Body of pancreas (tissue), 4 donors: ENCODE measurements around the gene GLDN. TPM values are rescaled to one million over a fixed set of nuclear protein-coding genes. Genes with fewer than 3 reads are reported as not detected.

ENCODE experiments used
- ATAC-seq: fragments of 150-250 bp; one replicate; pipeline ENCODE4 v1.9.1; 2016
- DNase-seq, 4 donors: peaks; one replicate each; pipeline ENCODE4 v3.0.0-alpha.2; 2019
- H3K27ac ChIP-seq, 4 donors: fragments of 200-600 bp; sonication (generic); 1 replicate in 3 of 4; 2 replicates in 1 of 4; pipeline versions ENCODE4 v1.5.1 to v1.6.1; 2016 to 2019; ENCODE audit warnings: mild to moderate bottlenecking in 1 of 4, mixed read lengths in 1 of 4, moderate library complexity in 1 of 4
- H3K27me3 ChIP-seq, 2 donors: fragments of 200-600 bp; sonication (generic); one replicate each; pipeline ENCODE4 v1.6.0; 2016; ENCODE audit warnings: mild to moderate bottlenecking in 1 of 2
- H3K36me3 ChIP-seq, 2 donors: fragments of 200-600 bp; sonication (generic); replicated peaks in 1 of 2; 2 replicates each; pipeline ENCODE4 v1.5.1; 2016; ENCODE audit warnings: low read depth in 2 of 2; ENCODE audit not compliant: insufficient read depth in 1 of 2
- H3K4me1 ChIP-seq: fragments of 200-600 bp; sonication (generic); one replicate; pipeline ENCODE4 v1.6.0; 2016
- H3K4me3 ChIP-seq, 2 donors: fragments of 200-600 bp; sonication (generic); 1 replicate in 1 of 2; 2 replicates in 1 of 2; pipeline ENCODE4 v1.5.1; 2016 to 2019
- H3K9me3 ChIP-seq, 3 donors: fragments of 200-600 bp; sonication (generic); 1 replicate in 2 of 3; 2 replicates in 1 of 3; pipeline ENCODE4 v1.5.1; 2016
- POLR2A ChIP-seq, 3 donors: fragments of 450-650 bp; IDR thresholded peaks; one replicate each; pipeline ENCODE4 v1.6.1; 2016; ENCODE audit warnings: antibody characterized with exemption in 3 of 3, mild to moderate bottlenecking in 2 of 3
- WGBS, 2 donors: methylation state at CpG; one replicate each; pipeline ENCODE4 v1.1.5; 2017; 5-methylcytosine and 5-hydroxymethylcytosine counted together
- intact Hi-C: fragments of 100-400 bp; cut with DNase I; formaldehyde crosslinking; loops from one replicate; pipeline ENCODE4 v1.15.1; 2023
- total RNA-seq, 2 donors: library from RNA; depleted of rRNA; stranded (reverse); fragments of >200 nt; gene quantifications; one replicate each; pipeline ENCODE4 v1.1.0, GENCODE V29; 2016
- TF ChIP-seq, protein P1 (sequence below), 7 experiments: fragments of 450-650 bp in 4 of 7; fragments of 200-600 bp in 3 of 7; sonication (generic) in 3 of 7; IDR thresholded peaks; one replicate each; pipeline ENCODE4 v1.5.1; 2016 to 2019; ENCODE audit warnings: antibody characterized with exemption in 7 of 7

Gene GLDN
- total RNA-seq, 2 donors from 2014 or later = 2.6 to 5.6 TPM

DNA sequence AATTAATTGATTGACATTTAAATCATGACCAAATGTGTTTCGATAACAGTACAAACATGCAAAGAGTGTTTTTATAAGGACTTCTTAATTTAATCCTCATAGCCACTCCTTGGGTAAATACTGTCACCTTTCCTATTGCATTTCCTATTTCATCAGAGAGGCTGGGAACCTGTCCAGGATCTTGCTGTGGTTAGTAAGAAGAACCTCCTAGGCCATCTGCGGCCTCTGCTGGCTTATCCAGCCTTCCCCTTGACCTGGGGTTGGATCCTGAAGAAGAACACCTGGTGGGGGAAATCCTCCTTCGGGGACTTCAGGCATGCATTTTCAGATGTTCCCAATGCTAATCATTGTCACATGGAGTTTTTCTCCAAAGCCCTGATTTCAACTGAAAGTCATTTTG, 25.5 kb downstream of the GLDN start:
- TF ChIP-seq, protein P1, sequence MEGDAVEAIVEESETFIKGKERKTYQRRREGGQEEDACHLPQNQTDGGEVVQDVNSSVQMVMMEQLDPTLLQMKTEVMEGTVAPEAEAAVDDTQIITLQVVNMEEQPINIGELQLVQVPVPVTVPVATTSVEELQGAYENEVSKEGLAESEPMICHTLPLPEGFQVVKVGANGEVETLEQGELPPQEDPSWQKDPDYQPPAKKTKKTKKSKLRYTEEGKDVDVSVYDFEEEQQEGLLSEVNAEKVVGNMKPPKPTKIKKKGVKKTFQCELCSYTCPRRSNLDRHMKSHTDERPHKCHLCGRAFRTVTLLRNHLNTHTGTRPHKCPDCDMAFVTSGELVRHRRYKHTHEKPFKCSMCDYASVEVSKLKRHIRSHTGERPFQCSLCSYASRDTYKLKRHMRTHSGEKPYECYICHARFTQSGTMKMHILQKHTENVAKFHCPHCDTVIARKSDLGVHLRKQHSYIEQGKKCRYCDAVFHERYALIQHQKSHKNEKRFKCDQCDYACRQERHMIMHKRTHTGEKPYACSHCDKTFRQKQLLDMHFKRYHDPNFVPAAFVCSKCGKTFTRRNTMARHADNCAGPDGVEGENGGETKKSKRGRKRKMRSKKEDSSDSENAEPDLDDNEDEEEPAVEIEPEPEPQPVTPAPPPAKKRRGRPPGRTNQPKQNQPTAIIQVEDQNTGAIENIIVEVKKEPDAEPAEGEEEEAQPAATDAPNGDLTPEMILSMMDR (IDR thresholded peaks at IDR 0.05) = peak in 1 of 7 experiments; percentile 5
- TF ChIP-seq POLR2A (IDR thresholded peaks at IDR 0.05) = no peak

DNA sequence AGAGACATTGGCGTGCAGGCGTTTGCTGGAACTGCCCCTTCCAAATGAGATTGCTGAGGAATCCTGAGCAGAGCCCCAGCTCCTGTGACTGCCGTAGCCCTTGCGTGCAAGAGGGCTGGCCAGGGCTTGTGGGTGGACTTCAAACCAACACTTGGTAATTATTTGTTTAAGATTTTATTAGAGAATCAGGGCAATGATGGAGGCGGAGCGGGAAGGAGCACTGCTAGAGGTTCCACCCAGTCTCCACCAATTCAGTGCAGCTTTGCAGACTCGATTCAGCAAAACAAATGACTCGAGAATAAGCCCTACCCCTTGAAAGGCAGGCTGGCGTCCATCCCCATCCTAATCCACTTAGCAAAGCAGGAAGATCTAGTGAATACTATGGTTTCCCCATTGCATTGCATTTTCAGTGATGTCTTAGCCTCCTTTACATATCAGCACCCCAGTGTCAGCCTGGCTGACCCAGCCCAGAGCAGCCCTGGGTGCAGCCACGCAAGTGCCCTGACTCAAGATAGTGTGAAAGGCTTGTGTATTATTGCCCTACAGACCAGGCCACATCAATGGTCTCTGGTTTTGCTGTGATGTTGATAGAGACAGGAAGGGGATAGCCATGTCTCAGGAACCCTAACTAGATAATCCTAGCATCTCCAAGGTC, 26.0 kb downstream of the GLDN start:
- intact Hi-C loops = no loop called here
- no peaks in the 10 kb centered on the region for H3K9me3 ChIP-seq
- ATAC-seq (no peak), DNase-seq (peak in 1 of 4 donors; percentile 6)
- no peaks in the 10 kb centered on the region for H3K36me3 ChIP-seq
- no peaks in the 10 kb centered on the region for H3K27me3 ChIP-seq
- H3K27ac ChIP-seq = no peak overlapping the region
- H3K4me3 ChIP-seq = no peak overlapping the region
- 74 to 83% methylated on average over 10 of the region's 10 CpGs for WGBS, 2 donors
- no peak for TF ChIP-seq POLR2A (IDR thresholded peaks at IDR 0.05)
- TF ChIP-seq, protein P1 (IDR thresholded peaks at IDR 0.05) = no peak
- no peaks in the 10 kb centered on the region for H3K4me1 ChIP-seq

More for the DNA sequence above, 25.5 kb downstream of the GLDN start:
- no peaks in the 10 kb centered on the region for H3K27me3 ChIP-seq
- H3K27ac ChIP-seq = no peak overlapping the region
- intact Hi-C loops = no loop called here
- peak; percentile 42 for ATAC-seq
- no peaks in the 10 kb centered on the region for H3K36me3 ChIP-seq
- peak; percentile 35 to 72 (median 65) for DNase-seq
- no peaks in the 10 kb centered on the region for H3K9me3 ChIP-seq
- WGBS, 2 donors = 43 to 54% methylated on average over 3 of the region's 3 CpGs
- H3K4me1 ChIP-seq = no peaks in the 10 kb centered on the region
- no peak overlapping the region for H3K4me3 ChIP-seq

DNA sequence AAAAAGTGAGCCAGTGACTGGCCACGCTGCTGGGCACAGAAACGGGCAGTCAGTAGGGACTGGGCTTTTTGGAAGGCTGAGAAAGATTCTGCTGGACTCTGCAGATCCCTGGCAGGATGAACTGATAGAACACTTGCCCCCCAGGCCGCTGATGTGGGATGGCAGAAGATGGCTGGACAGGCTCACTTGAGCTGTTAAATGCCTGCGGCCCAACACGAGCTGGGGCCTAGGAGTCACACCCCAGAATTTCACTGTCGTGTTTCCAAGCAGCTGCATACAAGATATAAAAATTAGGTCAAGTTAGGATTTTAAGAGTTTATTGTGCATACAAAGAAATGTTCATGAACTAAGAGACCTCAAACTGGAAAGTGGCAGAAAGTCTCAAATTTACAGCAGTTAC, 26.9 kb downstream of the GLDN start:
- TF ChIP-seq, protein P1 (IDR thresholded peaks at IDR 0.05) = no peak
- no peak for TF ChIP-seq POLR2A (IDR thresholded peaks at IDR 0.05)
- Histone ChIP-seq H3K27me3 (no peaks in the 10 kb centered on the region), H3K36me3 (no peaks in the 10 kb centered on the region), H3K27ac (no peak overlapping the region), H3K9me3 (no peaks in the 10 kb centered on the region), H3K4me3 (no peak overlapping the region), H3K4me1 (no peaks in the 10 kb centered on the region)
- ATAC-seq (no peak), DNase-seq (no peak)
- intact Hi-C loops = no loop called here
- 87 to 88% methylated on average over 6 of the region's 6 CpGs for WGBS, 2 donors

DNA sequence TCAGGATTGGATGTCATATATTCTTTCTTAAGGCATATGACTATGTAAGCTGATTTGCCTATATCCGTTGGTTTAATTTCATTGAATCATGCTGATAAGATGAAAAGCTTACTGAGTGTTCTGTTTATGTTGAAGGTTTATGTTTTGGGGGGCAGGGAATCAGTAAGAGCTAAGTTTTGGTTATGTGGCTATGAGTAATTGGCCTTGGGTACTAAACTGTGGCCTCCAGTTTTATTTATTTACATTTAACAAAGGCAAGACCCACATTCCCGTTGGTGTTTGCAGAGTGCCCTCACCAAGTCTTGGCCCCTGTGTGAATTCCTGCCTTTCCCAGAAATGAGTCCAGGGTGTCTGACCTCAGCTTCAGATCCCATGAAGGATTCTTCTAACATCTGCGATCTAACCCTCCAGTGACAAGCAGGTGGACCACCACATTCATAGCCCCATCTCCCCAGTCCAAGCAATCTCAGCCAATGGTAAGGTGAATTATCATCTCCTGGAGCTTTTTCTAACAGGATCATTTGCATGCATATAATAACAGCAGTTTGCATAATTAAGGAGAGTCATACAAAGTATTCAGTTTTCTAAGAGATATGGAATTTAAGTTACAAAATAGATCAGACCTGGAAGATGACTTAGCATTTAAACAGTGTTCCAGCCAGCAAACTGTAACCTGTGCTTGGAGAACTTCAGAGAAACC, 27.4 kb downstream of the GLDN start:
- ATAC-seq = no peak
- Histone ChIP-seq H3K36me3 (no peaks in the 10 kb centered on the region), H3K27ac (no peak overlapping the region), H3K9me3 (no peaks in the 10 kb centered on the region), H3K4me1 (no peaks in the 10 kb centered on the region), H3K4me3 (no peak overlapping the region), H3K27me3 (no peaks in the 10 kb centered on the region)
- no peak for DNase-seq
- TF ChIP-seq, protein P1 (IDR thresholded peaks at IDR 0.05) = no peak
- TF ChIP-seq POLR2A (IDR thresholded peaks at IDR 0.05) = no peak
- intact Hi-C loops = no loop called here
- WGBS, 2 donors = 72% methylated on average over 3 of the region's 3 CpGs

DNA sequence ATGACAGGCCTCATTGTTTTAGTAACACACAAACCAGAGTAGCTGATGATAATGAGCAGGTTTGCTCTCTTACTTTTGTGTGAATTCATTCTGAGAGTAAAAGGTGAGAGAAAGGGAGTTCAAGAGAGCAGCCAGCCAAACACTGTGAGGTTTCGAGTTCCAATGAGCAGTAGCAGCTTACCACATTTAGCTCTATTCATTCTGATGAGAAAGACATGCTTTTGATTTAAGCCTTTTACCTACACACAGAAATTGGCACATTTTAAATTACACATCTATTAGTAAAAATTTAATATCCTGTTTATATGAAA, 28.0 kb downstream of the GLDN start:
- 82 to 86% methylated on average over 1 of the region's 1 CpG for WGBS, 2 donors
- H3K27ac ChIP-seq = no peak overlapping the region

More for the DNA sequence above, 28.0 kb downstream of the GLDN start:
- Histone ChIP-seq H3K4me1 (no peaks in the 10 kb centered on the region), H3K4me3 (no peak overlapping the region), H3K36me3 (no peaks in the 10 kb centered on the region), H3K27me3 (no peaks in the 10 kb centered on the region), H3K9me3 (no peaks in the 10 kb centered on the region)
- intact Hi-C loops = no loop called here
- ATAC-seq = no peak
- DNase-seq = no peak
- TF ChIP-seq POLR2A (IDR thresholded peaks at IDR 0.05) = no peak
- TF ChIP-seq, protein P1 (IDR thresholded peaks at IDR 0.05) = no peak
